Measurements from ENCODE around the gene RRP1B. TPM values are rescaled to one million over a fixed set of nuclear protein-coding genes. Genes with fewer than 3 reads are reported as not detected.
"Not testable (repeated sequence)": the region's sequence is repeated elsewhere in the genome, so short reads cannot be mapped to it uniquely, and the experiment has no call there.

The RRP1B gene
- total RNA-seq, 1 donor from 2014 or later = 16.5 TPM

GRCh38 chr21:43667191-43667904 lies 8.0 kb downstream of the RRP1B start:
- DNase-seq (ENCODE audit: low spot score) = no peak

- no peak for DNase-seq (ENCODE audit: low spot score)
Measured at GRCh38 chr21:43669828-43670605, 10.7 kb downstream of the RRP1B start.

GRCh38 chr21:43675871-43676270 lies 16.5 kb downstream of the RRP1B start:
- no peak for DNase-seq (ENCODE audit: low spot score)

- no peak for DNase-seq (ENCODE audit: low spot score)
Measured at GRCh38 chr21:43676391-43676790, 17.0 kb downstream of the RRP1B start.

- DNase-seq (ENCODE audit: low spot score) = no peak
Measured at GRCh38 chr21:43679951-43680350, 20.6 kb downstream of the RRP1B start.

GRCh38 chr21:43680421-43680820 lies 21.1 kb downstream of the RRP1B start:
- not testable (repeated sequence) for DNase-seq (ENCODE audit: low spot score)

GRCh38 chr21:43681650-43682049 lies 22.3 kb downstream of the RRP1B start:
- no peak for DNase-seq (ENCODE audit: low spot score)

GRCh38 chr21:43684424-43684823 lies 25.1 kb downstream of the RRP1B start:
- DNase-seq (ENCODE audit: low spot score) = no peak

- DNase-seq (ENCODE audit: low spot score) = no peak
Measured at GRCh38 chr21:43686811-43687565, 27.6 kb downstream of the RRP1B start.

GRCh38 chr21:43687566-43688399 lies 28.4 kb downstream of the RRP1B start:
- DNase-seq (ENCODE audit: low spot score) = no peak

- no peak for DNase-seq (ENCODE audit: low spot score)
Measured at GRCh38 chr21:43688906-43689305, 29.5 kb downstream of the RRP1B start.

GRCh38 chr21:43689556-43690337 lies 30.4 kb downstream of the RRP1B start:
- DNase-seq (ENCODE audit: low spot score) = no peak

- no peak for DNase-seq (ENCODE audit: low spot score)
Measured at GRCh38 chr21:43690346-43690745, 31.0 kb downstream of the RRP1B start.

GRCh38 chr21:43691086-43691795 lies 31.9 kb downstream of the RRP1B start:
- no peak for DNase-seq (ENCODE audit: low spot score)

GRCh38 chr21:43691801-43692200 lies 32.4 kb downstream of the RRP1B start:
- DNase-seq (ENCODE audit: low spot score) = no peak

- no peak for DNase-seq (ENCODE audit: low spot score)
Measured at GRCh38 chr21:43692949-43693348, 33.6 kb downstream of the RRP1B start.

- no peak for DNase-seq (ENCODE audit: low spot score)
Measured at GRCh38 chr21:43693981-43694380, 34.6 kb downstream of the RRP1B start.

GRCh38 chr21:43694437-43695079 lies 35.2 kb downstream of the RRP1B start:
- DNase-seq (ENCODE audit: low spot score) = no peak

GRCh38 chr21:43696214-43696613 lies 36.9 kb downstream of the RRP1B start:
- DNase-seq (ENCODE audit: low spot score) = no peak

All from mucosa of gallbladder (tissue), 1 donor.